Parathyroid adenoma (tissue), 2 donors: ENCODE results near the gene TXN.
A peak's percentile ranks its signal among the peaks of the same experiment; 100 is the strongest.

Experiments used
- H2AFZ ChIP-seq: fragments of 300-600 bp; sonication (generic); one replicate; pipeline ENCODE4 v1.7.0; 2017; ENCODE audit warnings: antibody characterized with exemption, mild to moderate bottlenecking
- H3K27ac ChIP-seq: fragments of 300-600 bp; sonication (generic); one replicate; pipeline ENCODE4 v1.7.0; 2017
- H3K27me3 ChIP-seq: fragments of 300-600 bp; sonication (generic); one replicate; pipeline ENCODE4 v1.7.0; 2017; ENCODE audit warnings: low read length; ENCODE audit not compliant: control insufficient read depth, insufficient read depth
- H3K36me3 ChIP-seq: fragments of 300-600 bp; sonication (generic); one replicate; pipeline ENCODE4 v1.7.0; 2017; ENCODE audit warnings: low read length; ENCODE audit not compliant: control insufficient read depth, insufficient read depth
- H3K4me1 ChIP-seq: fragments of 300-600 bp; sonication (generic); one replicate; pipeline ENCODE4 v1.7.0; 2017; ENCODE audit warnings: control low read depth
- H3K4me2 ChIP-seq: fragments of 300-600 bp; sonication (generic); one replicate; pipeline ENCODE4 v1.7.0; 2017; ENCODE audit warnings: low read length
- H3K4me3 ChIP-seq: fragments of 300-600 bp; sonication (generic); one replicate; pipeline ENCODE4 v1.7.0; 2017; ENCODE audit warnings: low read depth, low read length
- H3K79me2 ChIP-seq: fragments of 300-600 bp; sonication (generic); one replicate; pipeline ENCODE4 v1.7.0; 2017; ENCODE audit warnings: control low read depth
- H3K9ac ChIP-seq: fragments of 300-600 bp; sonication (generic); one replicate; pipeline ENCODE4 v1.7.0; 2017; ENCODE audit warnings: mild to moderate bottlenecking
- H3K9me3 ChIP-seq: fragments of 300-600 bp; sonication (generic); one replicate; pipeline ENCODE4 v1.7.0; 2017; ENCODE audit warnings: low read length; ENCODE audit not compliant: control insufficient read depth
- CTCF ChIP-seq: fragments of 300-600 bp; sonication (generic); IDR thresholded peaks from one replicate; pipeline ENCODE4 v1.7.0; 2017; ENCODE audit warnings: antibody characterized with exemption, mild to moderate bottlenecking
- donor health status: primary hyperparathyroidism.

TXN gene

GRCh38 chr9:110217656-110218099 is 38.6 kb downstream of the TXN start:
- Histone ChIP-seq H3K27me3 (no peaks in the 10 kb centered on the region), H2AFZ (no peak overlapping the region), H3K79me2 (no peaks in the 10 kb centered on the region), H3K27ac (no peak overlapping the region), H3K36me3 (no peaks in the 10 kb centered on the region), H3K4me3 (no peak overlapping the region), H3K4me2 (no peak overlapping the region), H3K9ac (no peak overlapping the region), H3K9me3 (no peaks in the 10 kb centered on the region), H3K4me1 (no peaks in the 10 kb centered on the region)
- TF ChIP-seq CTCF = peak; percentile 47

GRCh38 chr9:110214586-110215355 is 41.5 kb downstream of the TXN start:
- no peaks in the 10 kb centered on the region for H3K36me3 ChIP-seq
- no peaks in the 10 kb centered on the region for H3K79me2 ChIP-seq
- no peak overlapping the region for H3K9ac ChIP-seq
- H3K4me1 ChIP-seq = no peaks in the 10 kb centered on the region
- H2AFZ ChIP-seq = no peak overlapping the region
- no peak overlapping the region for H3K4me3 ChIP-seq
- H3K27me3 ChIP-seq = no peaks in the 10 kb centered on the region
- H3K4me2 ChIP-seq = no peak overlapping the region
- H3K27ac ChIP-seq = no peak overlapping the region
- no peaks in the 10 kb centered on the region for H3K9me3 ChIP-seq
- TF ChIP-seq CTCF = no peak

- H3K4me2 ChIP-seq = no peak overlapping the region
- no peaks in the 10 kb centered on the region for H3K79me2 ChIP-seq
- no peaks in the 10 kb centered on the region for H3K36me3 ChIP-seq
- H3K9me3 ChIP-seq = no peaks in the 10 kb centered on the region
- no peak overlapping the region for H3K9ac ChIP-seq
- no peak overlapping the region for H3K4me3 ChIP-seq
- TF ChIP-seq CTCF = no peak
- H3K27me3 ChIP-seq = no peaks in the 10 kb centered on the region
- no peak overlapping the region for H3K27ac ChIP-seq
- H3K4me1 ChIP-seq = no peaks in the 10 kb centered on the region
- no peak overlapping the region for H2AFZ ChIP-seq
Measured at GRCh38 chr9:110214090-110214489, 42.2 kb downstream of the TXN start.

- Histone ChIP-seq H3K4me2 (no peak overlapping the region), H3K27ac (no peak overlapping the region)
- TF ChIP-seq CTCF = no peak
Measured at GRCh38 chr9:110213413-110214044, 42.8 kb downstream of the TXN start.

More at GRCh38 chr9:110213413-110214044, 42.8 kb downstream of the TXN start:
- no peaks in the 10 kb centered on the region for H3K9me3 ChIP-seq
- no peak overlapping the region for H3K4me3 ChIP-seq
- H3K4me1 ChIP-seq = no peaks in the 10 kb centered on the region
- no peaks in the 10 kb centered on the region for H3K79me2 ChIP-seq
- H3K36me3 ChIP-seq = no peaks in the 10 kb centered on the region
- H3K27me3 ChIP-seq = no peaks in the 10 kb centered on the region
- no peak overlapping the region for H3K9ac ChIP-seq
- no peak overlapping the region for H2AFZ ChIP-seq
